B cell (primary cell): ENCODE results near the gene TMEM182.

ENCODE experiments used
- CTCF ChIP-seq: fragments of 200-600 bp; IDR thresholded peaks from one replicate; pipeline ENCODE4 v1.8.0; 2022; ENCODE audit warnings: antibody characterized with exemption, mild to moderate bottlenecking
- EZH2 ChIP-seq: IDR thresholded peaks from 2 replicates; pipeline ENCODE4 v1.6.1; 2012; ENCODE audit warnings: borderline replicate concordance, low read depth, mild to moderate bottlenecking, moderate library complexity, low read length; ENCODE audit not compliant: insufficient read depth, poor library complexity, severe bottlenecking

GRCh38 chr2:102726128-102727087 is 35.4 kb upstream of the TMEM182 start:
- TF ChIP-seq CTCF (no peak), EZH2 (no peak)
